Ovary (tissue), 3 donors: Measurements from ENCODE around the gene LPIN2.

Source experiments
- CTCF ChIP-seq, 3 donors: fragments of 450-650 bp in 2 of 3; fragments of 200-600 bp in 1 of 3; IDR thresholded peaks; one replicate each; pipeline versions ENCODE4 v1.5.1 to v1.8.0; 2016 to 2022; ENCODE audit warnings: antibody characterized with exemption in 3 of 3, mild to moderate bottlenecking in 1 of 3
- EP300 ChIP-seq: sonication (generic); formaldehyde crosslinking; IDR thresholded peaks from one replicate; pipeline ENCODE4 v1.6.1; 2017; ENCODE audit warnings: antibody characterized with exemption
- POLR2A ChIP-seq: fragments of 450-650 bp; IDR thresholded peaks from one replicate; pipeline ENCODE4 v1.6.1; 2017; ENCODE audit warnings: antibody characterized with exemption, mild to moderate bottlenecking, moderate library complexity
- donor health status: DM: no; HTN: no; CAD: no.

- TF ChIP-seq CTCF (IDR thresholded peaks at IDR 0.05) (no peak), POLR2A (no peak), EP300 (no peak)
Measured at GRCh38 chr18:3052411-3052758, 39.4 kb upstream of the LPIN2 start.
